Small intestine (tissue), 7 donors: ENCODE data around the gene M6PR. TPM values are rescaled to one million over a fixed set of nuclear protein-coding genes. Genes with fewer than 3 reads are reported as not detected.
"Not testable (repeated sequence)": the region's sequence is repeated elsewhere in the genome, so short reads cannot be mapped to it uniquely, and the experiment has no call there.

Experiments used
- DNase-seq, 2 donors: peaks; one replicate each; pipeline versions ENCODE4 v3.0.0 to v3.0.0-alpha.2; 2013
- FAIRE-seq: peaks from 2 replicates; lab custom pipeline; 2012; peaks lifted over from hg19 to GRCh38; lab: Jason Lieb, UNC
- H3K27ac ChIP-seq, 3 donors: one replicate each; pipeline ENCODE4 v1.5.1; 2013; ENCODE audit warnings: low read length in 2 of 3, mild to moderate bottlenecking in 2 of 3, control low read depth in 1 of 3, inconsistent platforms in 1 of 3, low read depth in 1 of 3, moderate library complexity in 1 of 3
- H3K27me3 ChIP-seq, 3 donors: one replicate each; pipeline ENCODE4 v1.6.1; 2013; ENCODE audit warnings: low read length in 3 of 3, inconsistent platforms in 1 of 3; ENCODE audit not compliant: control insufficient read depth in 3 of 3, insufficient read depth in 3 of 3
- H3K36me3 ChIP-seq, 3 donors: one replicate each; pipeline ENCODE4 v1.6.1; 2013; ENCODE audit warnings: low read length in 3 of 3, inconsistent platforms in 1 of 3, low read depth in 1 of 3, mild to moderate bottlenecking in 1 of 3, moderate library complexity in 1 of 3; ENCODE audit not compliant: control insufficient read depth in 3 of 3, insufficient read depth in 2 of 3
- H3K4me1 ChIP-seq, 3 donors: one replicate each; pipeline ENCODE4 v1.6.1; 2013; ENCODE audit warnings: low read length in 2 of 3, inconsistent platforms in 1 of 3, low read depth in 1 of 3, mild to moderate bottlenecking in 1 of 3, moderate library complexity in 1 of 3; ENCODE audit not compliant: control insufficient read depth in 3 of 3, insufficient read depth in 2 of 3
- H3K4me3 ChIP-seq, 3 donors: one replicate each; pipeline ENCODE4 v1.5.1; 2013; ENCODE audit warnings: low read length in 3 of 3, control low read depth in 1 of 3, inconsistent platforms in 1 of 3, low read depth in 1 of 3, mild to moderate bottlenecking in 1 of 3, moderate library complexity in 1 of 3
- H3K9me3 ChIP-seq, 2 donors: one replicate each; pipeline ENCODE4 v1.6.1; 2013; ENCODE audit warnings: low read depth in 1 of 2, low read length in 1 of 2; ENCODE audit not compliant: control insufficient read depth in 2 of 2, insufficient read depth in 1 of 2
- WGBS, 3 donors: extraction: QIAGEN DNeasy Blood & Tissue Kit; methylation state at CpG; one replicate each; pipeline ENCODE4 v1.1.7; 2013; 5-methylcytosine and 5-hydroxymethylcytosine counted together
- polyA plus RNA-seq, 4 donors: library from polyadenylated mRNA; stranded (reverse) in 3 of 4; unstranded in 1 of 4; fragments of 200-250 nt in 3 of 4; fragments of 120-200 nt in 1 of 4; gene quantifications; one replicate each; pipeline versions ENCODE4 v1.2.1 to v1.2.3, GENCODE V29; 2013
- donor health status: healthy with polysubstance abuse.
- donor health status: control.
- donor health status: control.
- donor health status: Bipolar disorder and iron deficiency.
- donor health status: healthy.

The M6PR gene
- polyA plus RNA-seq, 4 donors = 25.9 to 169 (median 40.7) TPM

DNA sequence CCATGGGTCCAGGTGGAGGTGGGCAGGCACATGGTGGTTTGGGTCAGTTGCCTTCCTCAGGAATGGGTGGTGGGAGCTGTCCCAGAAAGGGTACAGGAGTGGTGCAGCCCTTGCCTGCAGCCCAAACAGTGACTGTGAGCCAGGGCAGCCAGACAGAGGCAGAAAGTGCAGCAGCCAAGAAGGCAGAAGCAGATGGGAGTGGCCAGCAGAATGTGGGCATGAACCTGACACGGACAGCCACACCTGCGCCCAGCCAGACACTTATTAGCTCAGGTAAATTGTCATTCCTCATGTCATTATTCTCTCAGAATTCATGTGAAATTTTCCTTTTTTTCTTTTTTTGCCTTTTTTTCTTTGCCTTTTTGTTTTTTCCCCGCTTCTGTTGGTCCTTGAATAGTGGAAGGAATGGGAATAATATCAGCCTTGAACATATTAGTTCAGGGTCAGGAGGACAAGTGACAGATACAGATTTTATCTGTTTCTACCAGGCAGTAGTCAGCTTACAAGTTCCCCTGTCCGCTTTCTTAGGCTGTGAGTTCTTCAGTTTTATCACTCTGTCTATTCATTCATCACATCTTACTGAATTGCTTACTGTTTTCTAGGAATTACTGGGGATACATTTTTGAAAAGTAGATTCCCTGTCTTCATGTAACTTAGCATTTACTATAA lies 18.7 kb downstream of the M6PR start:
- H3K4me1 ChIP-seq, FAIRE-seq, DNase-seq, H3K9me3 ChIP-seq, H3K4me3 ChIP-seq, H3K27me3 ChIP-seq, H3K27ac ChIP-seq: not testable (repeated sequence)
- H3K36me3 ChIP-seq = peaks cover 0 to 13% (median 0%) of the 10 kb centered on the region in 3 donors
- 68 to 92% (median 75%) methylated on average over 4 of the region's 4 CpGs for WGBS, 3 donors

DNA sequence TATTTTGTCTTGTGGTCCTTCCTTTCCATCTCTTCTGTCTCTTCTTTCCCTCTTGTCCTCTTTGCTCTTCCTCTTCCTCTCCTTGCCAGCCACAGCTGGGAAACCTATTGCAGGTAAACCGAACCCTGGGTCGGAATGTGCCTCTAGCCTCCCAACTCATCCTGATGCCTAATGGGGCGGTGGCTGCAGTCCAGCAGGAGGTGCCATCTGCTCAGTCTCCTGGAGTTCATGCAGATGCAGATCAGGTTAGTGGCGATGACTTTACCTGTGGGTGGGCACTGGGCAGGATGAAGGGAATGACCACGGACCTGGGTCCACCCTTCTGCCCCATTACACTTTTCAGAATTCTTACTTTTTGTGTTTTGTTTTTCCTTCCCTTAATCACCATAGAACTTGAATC lies 26.9 kb downstream of the M6PR start:
- FAIRE-seq = no peak
- WGBS, 3 donors = 91 to 94% (median 93%) methylated on average over 5 of the region's 5 CpGs
- DNase-seq = no peak
- Histone ChIP-seq H3K4me3 (no peak overlapping the region), H3K27ac (no peak overlapping the region), H3K4me1 (no peaks in the 10 kb centered on the region), H3K9me3 (no peaks in the 10 kb centered on the region), H3K36me3 (peaks cover 0 to 15% (median 2%) of the 10 kb centered on the region in 3 donors), H3K27me3 (no peaks in the 10 kb centered on the region)

GRCh38 chr12:8919643-8920042 lies 29.8 kb downstream of the M6PR start:
- FAIRE-seq, H3K4me1 ChIP-seq, DNase-seq, H3K4me3 ChIP-seq, H3K27ac ChIP-seq, H3K27me3 ChIP-seq, H3K9me3 ChIP-seq: not testable (repeated sequence)
- H3K36me3 ChIP-seq = peaks cover 0 to 13% (median 2%) of the 10 kb centered on the region in 3 donors
- WGBS, 3 donors = 84 to 90% (median 88%) methylated on average over 4 of the region's 4 CpGs

DNA sequence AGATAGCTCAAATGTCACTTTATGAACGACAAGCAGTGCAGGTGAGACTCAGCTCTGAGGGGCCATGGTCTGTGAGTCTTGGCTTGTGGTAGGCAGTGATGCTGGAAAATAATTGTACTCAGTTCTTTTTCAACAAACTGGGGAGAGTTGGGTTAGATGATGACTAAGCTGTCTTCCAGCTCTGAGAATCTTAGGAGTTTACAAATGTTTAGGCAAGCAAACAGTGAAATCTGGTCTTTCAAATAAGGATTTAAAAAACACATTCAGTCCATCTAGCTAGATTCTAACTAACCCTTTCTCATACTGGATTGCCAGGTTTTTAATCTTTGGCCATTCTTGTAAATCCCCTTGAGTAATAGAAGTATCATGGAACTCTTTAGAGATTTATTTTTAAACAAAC lies 31.7 kb downstream of the M6PR start:
- Histone ChIP-seq H3K4me1 (peaks cover 0 to 8% (median 3%) of the 10 kb centered on the region in 3 donors), H3K27me3 (peaks cover 0 to 2% (median 0%) of the 10 kb centered on the region in 3 donors), H3K36me3 (peaks cover 0 to 13% (median 0%) of the 10 kb centered on the region in 3 donors), H3K9me3 (no peaks in the 10 kb centered on the region), H3K27ac (no peak overlapping the region), H3K4me3 (no peak overlapping the region)
- no peak for FAIRE-seq
- no peak for DNase-seq
- 80 to 91% (median 85%) methylated on average over 1 of the region's 1 CpG for WGBS, 3 donors

DNA sequence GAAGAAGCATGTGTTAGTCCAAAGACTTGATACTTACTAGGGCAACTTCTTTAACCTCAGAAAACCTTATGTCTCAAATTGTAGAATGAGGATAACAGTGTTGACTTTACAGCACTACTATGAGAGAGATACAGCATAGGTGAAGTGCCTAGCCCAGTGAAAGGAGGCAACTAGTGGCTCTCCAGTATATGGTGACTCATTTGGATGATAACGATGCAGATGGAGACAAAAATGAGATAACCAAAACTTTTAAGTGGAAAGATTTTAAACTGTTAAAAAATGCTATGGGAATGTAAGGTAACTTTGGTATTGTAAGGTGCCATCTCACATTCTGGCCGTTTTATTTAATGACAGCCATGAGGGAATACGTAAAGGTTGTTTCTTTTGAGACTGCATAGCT lies 32.4 kb downstream of the M6PR start:
- Histone ChIP-seq H3K4me3 (no peak overlapping the region), H3K36me3 (peaks cover 0 to 10% (median 0%) of the 10 kb centered on the region in 3 donors), H3K9me3 (no peaks in the 10 kb centered on the region), H3K4me1 (peaks cover 0 to 8% (median 3%) of the 10 kb centered on the region in 3 donors), H3K27me3 (peaks cover 0 to 2% (median 0%) of the 10 kb centered on the region in 3 donors), H3K27ac (no peak overlapping the region)
- no peak for DNase-seq
- 76 to 81% (median 80%) methylated on average over 3 of the region's 3 CpGs for WGBS, 3 donors
- FAIRE-seq = no peak

GRCh38 chr12:8916154-8916553 lies 33.3 kb downstream of the M6PR start:
- Histone ChIP-seq H3K4me3 (no peak overlapping the region), H3K36me3 (peaks cover 0 to 6% (median 0%) of the 10 kb centered on the region in 3 donors), H3K27ac (no peak overlapping the region), H3K9me3 (no peaks in the 10 kb centered on the region), H3K4me1 (peaks cover 0 to 8% (median 3%) of the 10 kb centered on the region in 3 donors), H3K27me3 (peaks cover 0 to 2% (median 0%) of the 10 kb centered on the region in 3 donors)
- FAIRE-seq (no peak), DNase-seq (no peak)

- DNase-seq (peak; percentile 47 to 71), FAIRE-seq (no peak)
- 3 to 4% (median 3%) methylated on average over 22 to 30 of the region's 35 CpGs for WGBS, 3 donors
- Histone ChIP-seq H3K27ac (peak overlapping the region in 2 of 3 donors; percentile 24 to 55), H3K4me1 (peaks cover 0 to 8% (median 3%) of the 10 kb centered on the region in 3 donors), H3K9me3 (no peaks in the 10 kb centered on the region), H3K27me3 (peaks cover 0 to 2% (median 0%) of the 10 kb centered on the region in 3 donors), H3K4me3 (peak overlapping the region; percentile 51 to 78 (median 76)), H3K36me3 (peaks cover 0 to 4% (median 0%) of the 10 kb centered on the region in 3 donors)
These were observed 34.5 kb downstream of the M6PR start for GRCh38 chr12:8914716-8915526.

DNA sequence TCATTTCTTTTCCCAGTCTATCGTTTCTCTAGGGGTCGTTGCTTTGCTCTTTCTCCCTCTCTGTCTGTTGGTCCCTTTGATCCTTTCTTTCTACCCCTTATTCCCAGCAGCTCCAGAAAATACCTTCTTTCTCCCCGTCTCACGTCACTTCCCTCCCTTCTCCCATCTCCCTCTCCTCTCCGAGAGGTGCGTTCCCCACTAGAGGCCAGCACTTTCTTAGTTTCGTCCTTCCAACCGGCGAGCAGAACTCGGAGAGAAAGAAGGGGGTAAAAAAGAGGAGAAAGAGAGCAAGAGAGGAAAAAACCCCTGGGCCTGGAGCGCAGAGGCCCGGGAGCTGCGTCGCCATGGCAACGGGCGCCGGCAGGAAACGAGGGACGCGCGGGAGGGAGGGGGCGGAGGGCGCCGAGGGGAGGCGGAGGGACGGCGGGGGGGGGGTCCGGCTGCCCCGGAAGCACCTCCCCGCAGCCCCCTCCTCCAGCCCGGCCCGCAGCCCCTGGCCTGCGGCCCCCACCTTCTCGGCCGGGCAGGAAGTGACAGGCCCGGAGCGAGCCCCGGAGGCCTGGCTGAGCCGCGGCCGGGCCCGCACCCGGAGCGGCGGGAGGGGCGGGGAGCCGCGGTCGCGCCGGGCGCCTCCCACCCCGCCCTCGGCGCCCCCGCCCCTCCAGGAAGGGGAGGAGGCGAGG lies 35.3 kb downstream of the M6PR start, which contains the start of gene PHC1:
Gene PHC1, plus strand, starts transcription at position 477 of the 683 bp plus-strand sequence. CDS start 3,169 bp downstream, outside the sequence.
- H3K9me3 ChIP-seq, H3K4me1 ChIP-seq, H3K27me3 ChIP-seq, FAIRE-seq, H3K36me3 ChIP-seq: not testable (repeated sequence)
- 0 to 1% (median 1%) methylated on average over 16 to 32 of the region's 57 CpGs for WGBS, 3 donors
- Histone ChIP-seq H3K27ac (peak within 1 kb of the TSS; percentile 9 to 74 (median 72)), H3K4me3 (peak within 1 kb of the TSS; percentile 55 to 78 (median 76))
- DNase-seq = peak; percentile 62 to 89
